ENCODE results near the gene DMBT1. TPM values are rescaled to one million over a fixed set of nuclear protein-coding genes. Genes with fewer than 3 reads are reported as not detected.

DMBT1 gene
- total RNA-seq, 1 experiment from 2014 or later: 18.4 TPM

DNA sequence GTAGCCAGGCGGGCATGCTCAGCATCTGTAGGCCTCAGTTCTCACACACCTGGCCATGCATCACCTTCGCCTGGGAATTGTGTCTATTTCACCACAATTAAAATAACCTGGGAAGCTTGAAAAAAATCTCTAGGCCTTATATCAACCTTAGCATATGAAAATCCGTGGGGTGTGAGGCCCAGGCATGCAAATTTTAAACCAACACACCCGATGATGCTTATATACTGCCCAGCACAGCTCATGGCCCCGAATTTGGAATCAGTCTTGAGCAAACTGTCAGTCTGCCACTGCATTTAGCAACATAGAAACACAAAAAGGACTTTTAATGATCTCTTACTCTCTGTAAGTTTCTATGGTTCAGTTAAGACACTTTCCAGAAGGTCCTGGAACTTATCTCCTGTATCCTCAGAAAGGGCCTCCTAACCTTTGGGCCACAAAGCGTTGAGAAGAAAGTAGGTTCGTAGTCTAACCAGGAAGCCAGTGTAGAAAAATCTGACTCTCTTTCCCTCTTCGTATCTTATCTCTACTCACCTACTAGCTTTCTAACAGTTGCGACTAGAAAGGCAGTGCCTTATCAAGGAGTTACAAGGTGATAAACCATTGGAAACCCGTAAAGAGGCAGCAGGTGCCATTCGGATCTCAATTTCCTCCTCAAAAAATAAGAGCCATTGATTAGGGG, 12.0 kb upstream of the DMBT1 start:
- no peak for DNase-seq (ENCODE audit: low read depth)

DNA sequence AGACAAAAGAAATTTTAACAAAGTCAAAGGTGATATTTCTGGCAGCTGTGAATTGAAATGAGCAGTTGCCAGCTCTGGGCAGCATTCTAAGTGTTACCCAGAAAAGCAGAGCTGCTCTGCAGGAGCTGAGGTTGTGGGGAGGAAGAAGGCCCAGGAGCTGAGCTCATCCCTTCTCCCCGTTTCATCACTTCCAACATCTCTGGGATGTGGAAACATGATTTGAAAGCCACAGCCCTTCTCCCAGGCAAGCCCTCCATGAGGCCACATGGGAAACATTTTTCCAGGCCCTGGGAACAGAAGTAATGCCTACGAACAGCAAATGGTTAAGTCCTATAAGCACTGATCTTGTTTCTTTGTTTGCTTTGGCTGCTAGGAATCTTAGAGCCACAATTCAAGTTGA, 10.9 kb upstream of the DMBT1 start:
- DNase-seq (ENCODE audit: low read depth): peak; percentile 9

DNA sequence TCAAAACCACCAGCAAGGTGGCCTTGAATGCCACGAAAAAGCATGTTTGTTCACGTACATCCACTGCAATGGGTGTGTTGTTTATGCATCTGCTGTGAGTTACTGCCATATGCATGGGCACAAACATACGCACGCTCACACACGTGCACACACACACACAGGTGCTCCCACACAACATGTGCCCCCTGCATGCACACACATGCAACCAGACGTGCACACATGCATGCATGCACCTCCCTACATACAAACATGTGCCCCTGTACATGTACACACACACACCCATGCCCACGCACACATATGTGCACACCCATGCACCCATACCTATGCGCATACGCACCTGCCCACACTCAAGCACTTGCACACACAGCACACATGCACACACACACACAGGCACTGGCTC, 10.1 kb upstream of the DMBT1 start:
- no peak for DNase-seq (ENCODE audit: low read depth)

GRCh38 chr10:122550983-122551382, 9.6 kb upstream of the DMBT1 start:
- DNase-seq (ENCODE audit: low read depth): no peak

- no peak for DNase-seq (ENCODE audit: low read depth)
Measured at GRCh38 chr10:122551450-122551849, 9.1 kb upstream of the DMBT1 start.

DNA sequence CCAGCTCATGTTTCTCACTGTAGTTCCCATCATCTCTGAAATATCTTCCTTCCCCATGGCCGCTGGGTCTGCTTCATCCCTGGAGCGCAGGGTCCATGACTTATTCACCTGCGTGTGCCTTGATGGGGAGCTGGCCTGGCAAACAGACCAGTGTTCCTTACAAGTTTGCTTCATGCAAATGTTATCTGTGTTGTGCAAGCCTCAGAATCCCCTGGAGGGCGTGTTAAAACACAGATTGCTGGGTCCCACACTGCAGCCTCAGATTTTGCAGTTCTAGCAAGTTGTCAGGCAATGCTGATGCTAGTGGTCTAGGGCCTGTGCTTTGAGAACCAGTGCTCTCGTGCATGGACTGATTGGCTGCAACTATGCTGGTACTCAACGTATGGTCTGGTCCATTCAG, 7.2 kb upstream of the DMBT1 start:
- no peak for DNase-seq (ENCODE audit: low read depth)

- no peak for DNase-seq (ENCODE audit: low read depth)
Measured at GRCh38 chr10:122554131-122555036, 6.2 kb upstream of the DMBT1 start.

DNA sequence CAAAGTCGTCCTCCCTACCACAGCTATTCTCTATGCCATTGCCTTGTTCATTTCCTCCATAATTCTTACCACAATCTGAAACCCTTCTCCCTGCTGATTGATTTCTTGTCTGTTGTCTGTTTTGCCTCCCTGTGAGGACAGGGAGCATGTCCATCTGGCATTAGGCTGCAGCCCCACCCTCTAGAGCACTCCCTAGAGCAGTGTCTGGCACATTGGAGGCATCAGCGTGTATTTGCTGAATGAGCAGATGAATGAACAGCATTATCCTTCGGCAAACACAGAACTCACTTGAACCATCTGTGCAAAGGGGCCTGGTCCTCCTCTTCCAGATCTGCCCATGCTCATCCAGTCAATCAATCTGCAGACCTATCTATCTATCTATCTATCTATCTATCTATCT, 5.1 kb upstream of the DMBT1 start:
- DNase-seq (ENCODE audit: low read depth): no peak

- peak; percentile 10 for DNase-seq (ENCODE audit: low read depth)
Measured at GRCh38 chr10:122557516-122557915, 3.0 kb upstream of the DMBT1 start.

DNA sequence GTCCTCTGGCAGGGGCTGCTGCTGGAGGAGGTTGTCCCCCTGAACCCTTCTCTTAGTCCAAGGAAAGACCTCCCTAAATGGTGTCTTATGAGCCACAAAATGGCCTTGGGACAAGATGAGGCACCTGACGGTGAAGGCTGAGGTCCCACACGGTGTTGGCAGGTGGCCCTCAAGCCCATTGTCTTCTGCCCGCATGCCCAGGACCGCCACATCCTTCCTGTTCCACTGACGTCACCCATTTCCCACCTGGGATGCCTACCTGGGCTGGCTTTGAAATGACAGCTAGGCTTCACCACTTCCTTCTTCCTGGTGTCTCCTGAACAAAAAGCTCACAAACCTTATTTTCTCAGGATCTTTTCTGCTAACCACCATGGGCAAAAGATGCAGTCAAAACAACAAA, 2.1 kb upstream of the DMBT1 start:
- DNase-seq (ENCODE audit: low read depth): no peak

DNA sequence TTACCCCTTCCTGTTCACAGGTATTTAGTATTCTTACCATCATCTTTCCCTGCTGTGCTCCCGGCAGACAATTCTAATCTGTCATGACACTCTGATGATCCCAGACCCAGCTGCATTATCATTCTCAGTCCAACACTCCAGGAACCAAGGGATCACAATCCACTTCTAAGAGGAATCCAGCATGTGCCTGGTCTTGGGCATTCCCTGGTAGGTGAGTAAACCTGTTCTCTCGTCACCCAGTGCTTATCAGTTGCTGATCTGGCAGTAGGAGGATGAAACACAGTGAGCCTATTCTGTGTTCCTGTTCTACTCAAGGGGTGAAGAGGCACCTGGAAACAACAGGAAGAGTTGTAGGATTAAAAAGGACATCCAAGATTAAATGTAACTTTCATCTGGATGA, 1.3 kb upstream of the DMBT1 start:
- DNase-seq (ENCODE audit: low read depth): no peak

GRCh38 chr10:122561212-122561611, 658 bp downstream of the DMBT1 start:
- no peak for DNase-seq (ENCODE audit: low read depth)

DNA sequence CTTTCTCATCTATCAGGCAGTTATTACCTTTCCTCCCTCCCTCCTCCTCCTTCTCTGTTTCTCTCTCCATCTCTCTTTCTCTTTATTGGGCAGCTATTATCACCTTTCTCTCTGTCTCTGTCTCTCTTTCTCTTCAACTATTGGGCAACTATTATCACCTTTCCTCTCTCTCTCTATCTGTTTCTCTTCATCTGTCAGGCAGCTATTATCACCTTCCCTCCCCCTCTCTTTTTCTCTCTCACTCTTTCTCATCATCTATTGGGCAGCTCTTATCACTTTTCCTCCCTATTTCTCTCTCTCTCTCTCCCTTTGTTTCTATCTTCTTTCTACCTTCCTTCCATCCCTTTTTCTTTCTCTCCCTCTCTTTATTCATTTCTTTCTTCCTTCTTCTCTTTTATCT, 1.2 kb downstream of the DMBT1 start:
- no peak for DNase-seq (ENCODE audit: low read depth)

DNA sequence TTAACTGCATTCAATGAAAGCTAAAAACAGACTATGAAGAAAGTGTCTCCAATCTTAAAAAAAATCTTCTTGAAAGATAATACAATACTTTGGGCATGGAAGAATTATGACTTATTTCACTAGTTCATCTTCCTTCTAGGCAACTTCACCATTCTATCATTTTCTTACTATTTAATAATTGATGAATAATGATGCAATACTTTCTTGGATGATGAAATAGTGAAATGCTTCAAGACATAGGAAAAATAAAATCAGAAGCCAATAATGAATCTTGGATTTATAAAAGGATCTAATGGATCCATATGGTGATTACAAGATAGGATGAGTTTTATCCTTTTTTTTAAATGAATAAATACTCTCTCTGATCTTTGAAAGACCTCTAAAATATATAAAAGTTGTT, 4.4 kb downstream of the DMBT1 start:
- no peak for DNase-seq (ENCODE audit: low read depth)

DNA sequence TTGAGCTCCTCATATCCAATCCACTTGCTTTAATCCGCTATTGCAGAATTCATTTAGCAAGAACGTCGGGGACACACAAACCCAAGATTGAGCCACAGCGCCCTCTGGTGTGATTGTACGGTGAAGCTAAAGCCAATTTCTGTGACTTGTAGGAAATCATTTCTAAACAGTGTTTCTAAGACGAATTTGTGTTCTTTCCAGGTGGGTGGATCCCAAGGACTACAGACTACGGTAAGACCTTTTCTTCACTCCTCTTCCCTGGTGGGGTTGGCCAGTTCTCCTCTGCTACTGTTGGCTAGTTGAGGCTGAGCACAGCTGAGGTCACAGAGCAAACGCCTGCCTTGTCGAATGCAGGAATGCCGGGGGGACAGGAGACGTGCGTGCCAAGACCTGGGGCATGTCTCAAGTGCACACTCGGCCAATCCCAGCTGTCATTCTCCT, 5.2 kb downstream of the DMBT1 start:
- peak; percentile 86 for DNase-seq (ENCODE audit: low read depth)

- DNase-seq (ENCODE audit: low read depth): no peak
Measured at GRCh38 chr10:122566632-122567031, 6.1 kb downstream of the DMBT1 start.

GRCh38 chr10:122567056-122567660, 6.6 kb downstream of the DMBT1 start:
- peak; percentile 51 for DNase-seq (ENCODE audit: low read depth)

DNA sequence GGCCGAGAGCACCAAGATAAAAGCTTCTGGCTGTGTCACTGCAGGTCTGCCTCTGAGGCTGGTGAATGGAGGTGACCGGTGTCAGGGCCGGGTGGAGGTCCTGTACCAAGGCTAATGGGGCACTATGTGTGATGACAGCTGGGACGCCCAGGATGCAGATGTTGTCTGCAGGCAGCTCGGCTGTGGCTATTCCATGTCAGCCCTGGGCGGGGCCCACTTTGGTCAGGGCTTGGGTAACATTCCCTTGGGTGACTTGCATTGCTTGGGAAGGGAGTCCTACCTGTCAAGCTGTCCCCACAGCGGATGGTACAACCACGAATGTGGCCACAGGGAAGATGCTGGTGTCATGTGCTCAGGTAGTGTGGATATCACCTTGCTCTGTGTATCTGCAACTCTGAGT, 8.0 kb downstream of the DMBT1 start:
- no peak for DNase-seq (ENCODE audit: low read depth)

- no peak for DNase-seq (ENCODE audit: low read depth)
Measured at GRCh38 chr10:122570920-122571319, 10.4 kb downstream of the DMBT1 start.

- DNase-seq (ENCODE audit: low read depth): no peak
Measured at GRCh38 chr10:122571892-122572291, 11.3 kb downstream of the DMBT1 start.

DNA sequence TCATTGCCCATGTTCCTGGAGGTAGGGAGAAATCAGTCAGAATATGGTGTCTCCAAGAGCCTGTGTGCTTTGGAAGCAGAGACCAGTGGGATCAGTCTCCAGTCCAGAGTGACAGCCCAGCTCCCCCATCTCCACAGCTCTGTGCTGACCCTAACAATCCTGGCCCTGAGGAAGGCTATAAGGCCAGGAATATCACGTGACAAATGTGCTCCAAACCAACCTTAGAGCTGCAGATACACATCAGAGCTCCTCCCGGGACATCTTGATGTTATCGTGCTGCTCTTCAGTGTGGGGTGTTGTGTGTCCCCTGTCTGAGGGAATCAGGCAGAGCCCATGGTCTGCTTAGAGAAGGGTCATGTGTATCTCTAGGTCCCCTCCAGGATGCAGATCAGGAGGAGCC, 15.2 kb downstream of the DMBT1 start:
- DNase-seq (ENCODE audit: low read depth): no peak

DNA sequence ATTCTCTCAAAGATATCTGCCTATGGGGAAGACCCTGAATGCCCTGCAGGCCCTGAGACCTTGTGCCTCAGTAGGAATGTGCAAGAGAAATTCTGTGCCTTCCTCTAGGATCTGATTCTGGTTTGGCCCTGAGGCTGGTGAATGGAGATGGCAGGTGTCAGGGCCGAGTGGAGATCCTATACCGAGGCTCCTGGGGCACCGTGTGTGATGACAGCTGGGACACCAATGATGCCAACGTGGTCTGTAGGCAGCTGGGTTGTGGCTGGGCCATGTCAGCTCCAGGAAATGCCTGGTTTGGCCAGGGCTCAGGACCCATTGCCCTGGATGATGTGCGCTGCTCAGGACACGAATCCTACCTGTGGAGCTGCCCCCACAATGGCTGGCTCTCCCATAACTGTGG, 15.7 kb downstream of the DMBT1 start:
- peak; percentile 26 for DNase-seq (ENCODE audit: low read depth)

All from LHCN-M2 (cell line).